ENCODE results near the gene ZFTA.

ZFTA gene

GRCh38 chr11:63795066-63795465 lies 26.5 kb upstream of the ZFTA start:
- no peak for DNase-seq (ENCODE audit: low read depth)
- in situ Hi-C loops (cut with HindIII; ENCODE audit: low sequenced_read_pairs), result no loop called here
- no peak overlapping the region for H3K4me3 ChIP-seq (ENCODE audit: low read depth, low read length)
- no peak for TF ChIP-seq CTCF (IDR thresholded peaks at IDR 0.05; ENCODE audit: low read depth, low read length, missing control alignments)

- no peak overlapping the region for H3K4me3 ChIP-seq (ENCODE audit: low read depth, low read length)
- DNase-seq (ENCODE audit: low read depth), result no peak
- in situ Hi-C loops (cut with HindIII; ENCODE audit: low sequenced_read_pairs), result no loop called here
- TF ChIP-seq CTCF (IDR thresholded peaks at IDR 0.05; ENCODE audit: low read depth, low read length, missing control alignments), result no peak
These were observed 24.6 kb upstream of the ZFTA start for GRCh38 chr11:63793161-63793560.

- no peak overlapping the region for H3K4me3 ChIP-seq (ENCODE audit: low read depth, low read length)
- in situ Hi-C loops (cut with HindIII; ENCODE audit: low sequenced_read_pairs), result no loop called here
- no peak for DNase-seq (ENCODE audit: low read depth)
- no peak for TF ChIP-seq CTCF (IDR thresholded peaks at IDR 0.05; ENCODE audit: low read depth, low read length, missing control alignments)
These were observed 23.1 kb upstream of the ZFTA start for GRCh38 chr11:63791495-63792167.

- in situ Hi-C loops (cut with HindIII; ENCODE audit: low sequenced_read_pairs), result no loop called here
- DNase-seq (ENCODE audit: low read depth), result no peak
- no peak for TF ChIP-seq CTCF (IDR thresholded peaks at IDR 0.05; ENCODE audit: low read depth, low read length, missing control alignments)
- H3K4me3 ChIP-seq (ENCODE audit: low read depth, low read length), result no peak overlapping the region
These were observed 17.2 kb upstream of the ZFTA start for GRCh38 chr11:63785823-63786222.

GRCh38 chr11:63783925-63784592 lies 15.5 kb upstream of the ZFTA start:
- DNase-seq (ENCODE audit: low read depth), result no peak
- no peak for TF ChIP-seq CTCF (IDR thresholded peaks at IDR 0.05; ENCODE audit: low read depth, low read length, missing control alignments)
- in situ Hi-C loops (cut with HindIII; ENCODE audit: low sequenced_read_pairs), result no loop called here
- H3K4me3 ChIP-seq (ENCODE audit: low read depth, low read length), result no peak overlapping the region

GRCh38 chr11:63782749-63783148 lies 14.2 kb upstream of the ZFTA start:
- TF ChIP-seq CTCF (IDR thresholded peaks at IDR 0.05; ENCODE audit: low read depth, low read length, missing control alignments), result no peak
- no peak overlapping the region for H3K4me3 ChIP-seq (ENCODE audit: low read depth, low read length)
- in situ Hi-C loops (cut with HindIII; ENCODE audit: low sequenced_read_pairs), result no loop called here
- DNase-seq (ENCODE audit: low read depth), result no peak

Data from astrocyte of the cerebellum (primary cell).